Left cardiac atrium (tissue), 4 donors: ENCODE measurements around the gene TMPRSS15. TPM values are rescaled to one million over a fixed set of nuclear protein-coding genes. Genes with fewer than 3 reads are reported as not detected.
"Not testable (repeated sequence)": the region's sequence is repeated elsewhere in the genome, so short reads cannot be mapped to it uniquely, and the experiment has no call there.

ENCODE experiments used
- ATAC-seq, 2 donors: fragments of 200-7000 bp; cut with Tn5 transposase; one replicate each; pipeline ENCODE4 v1.9.1; 2020; ENCODE audit warnings: mild to moderate bottlenecking in 2 of 2, moderate library complexity in 2 of 2
- DNase-seq: peaks from one replicate; pipeline ENCODE4 v3.0.0-alpha.2; 2020
- intact Hi-C, 2 donors: fragments of 100-400 bp; cut with DNase I; formaldehyde crosslinking; loops; one replicate each; pipeline versions ENCODE4 v1.14.1 to v1.15.1; 2022 to 2023
- long read RNA-seq: library from polyadenylated mRNA; unstranded; transcript quantifications from one replicate; pipeline ENCODE4 v2.0.0, GENCODE V29; 2021
- total RNA-seq, 2 donors: library from RNA; stranded (reverse); fragmentation: NEBNext Ultra II Directional; extraction: Animal tissue kit (Norgen Biotek cat#: 25700); gene quantifications; one replicate each; pipeline ENCODE4 v1.2.1, GENCODE V29; 2021
- donor health status: DM: no; HTN: yes; CAD: no.
- donor health status: DM: no; HTN: yes; CAD: no; lungs with severe emphysema.
- donor health status: DM: yes; HTN: yes; CAD: no.
- donor health status: Dilated cardiomyopathy.

TMPRSS15 gene
- total RNA-seq, result not detected
- long read RNA-seq, result 0 reads

- DNase-seq (no peak), ATAC-seq (no peak)
- intact Hi-C loops, result no loop called here
These were observed at the start of gene TMPRSS15 for GRCh38 chr21:18403735-18404450. TSS of gene TMPRSS15 (minus strand) at chr21:18403785. CDS start at chr21:18403622, 163 bp downstream.

GRCh38 chr21:18451670-18452069 is 48.1 kb upstream of the TMPRSS15 start:
- DNase-seq (no peak), ATAC-seq (no peak)
- intact Hi-C loops, result no loop called here

- intact Hi-C loops, result no loop called here
- DNase-seq (no peak), ATAC-seq (no peak)
These were observed 46.3 kb upstream of the TMPRSS15 start for GRCh38 chr21:18449605-18450550.

GRCh38 chr21:18443701-18444100 is 40.1 kb upstream of the TMPRSS15 start:
- DNase-seq (no peak), ATAC-seq (no peak)
- intact Hi-C loops, result no loop called here

GRCh38 chr21:18443085-18443484 is 39.5 kb upstream of the TMPRSS15 start:
- no peak for DNase-seq
- ATAC-seq, result no peak
- intact Hi-C loops, result no loop called here

GRCh38 chr21:18430341-18430740 is 26.8 kb upstream of the TMPRSS15 start:
- ATAC-seq, result peak in 1 of 2 donors; percentile 23
- intact Hi-C loops, result no loop called here
- no peak for DNase-seq

GRCh38 chr21:18424276-18424675 is 20.7 kb upstream of the TMPRSS15 start:
- peak in 1 of 2 donors; percentile 38 for ATAC-seq
- intact Hi-C loops, result no loop called here

GRCh38 chr21:18417141-18417790 is 13.7 kb upstream of the TMPRSS15 start:
- ATAC-seq (no peak), DNase-seq (no peak)
- intact Hi-C loops, result no loop called here

More at GRCh38 chr21:18424276-18424675, 20.7 kb upstream of the TMPRSS15 start:
- no peak for DNase-seq

GRCh38 chr21:18411565-18411964 is 8.0 kb upstream of the TMPRSS15 start:
- DNase-seq, result no peak
- no peak for ATAC-seq
- intact Hi-C loops, result no loop called here

- DNase-seq (no peak), ATAC-seq (no peak)
- intact Hi-C loops, result no loop called here
These were observed 6.0 kb upstream of the TMPRSS15 start for GRCh38 chr21:18409579-18409978.

GRCh38 chr21:18398843-18399242 is 4.7 kb downstream of the TMPRSS15 start:
- DNase-seq (no peak), ATAC-seq (no peak)
- intact Hi-C loops, result no loop called here

- ATAC-seq (no peak), DNase-seq (no peak)
- intact Hi-C loops, result no loop called here
These were observed 15.6 kb downstream of the TMPRSS15 start for GRCh38 chr21:18387994-18388393.

GRCh38 chr21:18384771-18385170 is 18.8 kb downstream of the TMPRSS15 start:
- DNase-seq (no peak), ATAC-seq (no peak)
- intact Hi-C loops, result no loop called here

- DNase-seq, ATAC-seq, intact Hi-C loops: not testable (repeated sequence)
These were observed 20.5 kb downstream of the TMPRSS15 start for GRCh38 chr21:18382934-18383619.

GRCh38 chr21:18382141-18382540 is 21.4 kb downstream of the TMPRSS15 start:
- intact Hi-C loops, result no loop called here
- ATAC-seq, result no peak
- no peak for DNase-seq

- ATAC-seq (no peak), DNase-seq (no peak)
- intact Hi-C loops, result no loop called here
These were observed 30.0 kb downstream of the TMPRSS15 start for GRCh38 chr21:18373606-18374005.

- ATAC-seq, result no peak
- no peak for DNase-seq
- intact Hi-C loops, result no loop called here
These were observed 33.3 kb downstream of the TMPRSS15 start for GRCh38 chr21:18370301-18370700.

- DNase-seq, result no peak
- ATAC-seq, result no peak
- intact Hi-C loops, result no loop called here
These were observed 34.5 kb downstream of the TMPRSS15 start for GRCh38 chr21:18369115-18369514.

- DNase-seq (no peak), ATAC-seq (peak in 1 of 2 donors; percentile 19)
- intact Hi-C loops, result no loop called here
These were observed 35.4 kb downstream of the TMPRSS15 start for GRCh38 chr21:18368205-18368604.
